NB4 (cell line): ENCODE measurements around the gene CNNM1.

Source experiments
- POLR2A ChIP-seq: IDR thresholded peaks from 2 replicates; pipeline ENCODE4 v1.6.1; 2011; ENCODE audit warnings: mild to moderate bottlenecking; ENCODE audit not compliant: insufficient read length; ENCODE audit errors: extremely low read depth
- TF ChIP-seq, protein P1 (sequence below): IDR thresholded peaks from one replicate; pipeline ENCODE4 v1.5.1; 2012; ENCODE audit warnings: low read depth, low read length
- TF ChIP-seq, protein P2 (sequence below): IDR thresholded peaks from 2 replicates; pipeline ENCODE4 v1.6.1; 2011; ENCODE audit warnings: low read depth, low read length

DNA sequence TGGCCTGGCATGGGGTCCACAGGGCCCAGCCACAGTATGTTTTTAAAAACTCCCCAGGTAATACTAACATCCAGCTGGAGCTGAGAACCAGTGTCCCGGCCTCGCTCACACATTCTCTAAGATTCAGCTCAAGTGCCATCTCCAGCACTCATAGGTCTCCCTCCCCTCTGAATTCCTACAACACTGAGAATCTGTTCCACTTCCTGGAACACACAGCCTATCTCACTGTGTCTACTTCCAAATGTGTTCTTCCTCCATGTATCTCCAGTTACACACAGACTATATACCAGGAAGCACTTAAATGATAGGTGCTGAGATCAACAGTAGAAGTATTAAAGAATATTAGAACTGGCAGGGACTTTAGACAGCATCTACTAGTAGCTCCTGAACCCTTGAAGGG lies 90.5 kb downstream of the CNNM1 start:
- TF ChIP-seq, protein P1, sequence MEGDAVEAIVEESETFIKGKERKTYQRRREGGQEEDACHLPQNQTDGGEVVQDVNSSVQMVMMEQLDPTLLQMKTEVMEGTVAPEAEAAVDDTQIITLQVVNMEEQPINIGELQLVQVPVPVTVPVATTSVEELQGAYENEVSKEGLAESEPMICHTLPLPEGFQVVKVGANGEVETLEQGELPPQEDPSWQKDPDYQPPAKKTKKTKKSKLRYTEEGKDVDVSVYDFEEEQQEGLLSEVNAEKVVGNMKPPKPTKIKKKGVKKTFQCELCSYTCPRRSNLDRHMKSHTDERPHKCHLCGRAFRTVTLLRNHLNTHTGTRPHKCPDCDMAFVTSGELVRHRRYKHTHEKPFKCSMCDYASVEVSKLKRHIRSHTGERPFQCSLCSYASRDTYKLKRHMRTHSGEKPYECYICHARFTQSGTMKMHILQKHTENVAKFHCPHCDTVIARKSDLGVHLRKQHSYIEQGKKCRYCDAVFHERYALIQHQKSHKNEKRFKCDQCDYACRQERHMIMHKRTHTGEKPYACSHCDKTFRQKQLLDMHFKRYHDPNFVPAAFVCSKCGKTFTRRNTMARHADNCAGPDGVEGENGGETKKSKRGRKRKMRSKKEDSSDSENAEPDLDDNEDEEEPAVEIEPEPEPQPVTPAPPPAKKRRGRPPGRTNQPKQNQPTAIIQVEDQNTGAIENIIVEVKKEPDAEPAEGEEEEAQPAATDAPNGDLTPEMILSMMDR, result no peak
- no peak for TF ChIP-seq POLR2A
- TF ChIP-seq, protein P2, sequence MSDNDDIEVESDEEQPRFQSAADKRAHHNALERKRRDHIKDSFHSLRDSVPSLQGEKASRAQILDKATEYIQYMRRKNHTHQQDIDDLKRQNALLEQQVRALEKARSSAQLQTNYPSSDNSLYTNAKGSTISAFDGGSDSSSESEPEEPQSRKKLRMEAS, result no peak
